Keratinocyte (primary cell): ENCODE measurements around the gene CERK.

Experiments
- CTCF ChIP-seq, 3 experiments: IDR thresholded peaks in 1 of 3; conservative IDR thresholded peaks in 1 of 3; optimal IDR thresholded peaks in 1 of 3; 2 replicates in 2 of 3; 3 replicates in 1 of 3; pipeline versions ENCODE3 to v1.5.1; 2011; ENCODE audit warnings: low read length in 3 of 3, mild to moderate bottlenecking in 3 of 3, moderate library complexity in 2 of 3, control low read depth in 1 of 3, inconsistent platforms in 1 of 3; ENCODE audit not compliant: insufficient read depth in 2 of 3; ENCODE audit errors: extremely low read depth in 1 of 3
- EZH2 ChIP-seq: IDR thresholded peaks from one replicate; pipeline ENCODE4 v1.6.1; 2012; ENCODE audit warnings: inconsistent platforms, mild to moderate bottlenecking, low read length, moderate library complexity

- TF ChIP-seq CTCF (optimal IDR thresholded peaks at IDR 0.05 in 1 of 3, IDR thresholded peaks at IDR 0.05 in 1 of 3, conservative IDR thresholded peaks at IDR 0.05 in 1 of 3; ENCODE audit: extremely low read depth in 1 of 3, insufficient read depth in 2 of 3, low read length in 3 of 3) (no peak), EZH2 (no peak)
These were observed 13.0 kb downstream of the CERK start for GRCh38 chr22:46725096-46725495.
